ENCODE results near the gene SLC16A12. TPM values are rescaled to one million over a fixed set of nuclear protein-coding genes. Genes with fewer than 3 reads are reported as not detected.

The SLC16A12 gene
- total and polyA plus RNA-seq, 2 of the 8 experiments (the other 6 are each of a cell fraction or from before 2014, with no cell fraction given): 1.6 to 1.9 TPM

- no peak overlapping the region for H3K4me3 ChIP-seq (ENCODE audit: extremely low read depth in 1 of 4, insufficient read depth in 2 of 4, low read depth in 3 of 4, low read length in 4 of 4)
- no peak overlapping the region for H3K4ac ChIP-seq (replicated peaks; ENCODE audit: insufficient read length, low read depth, low read length)
- H2AFZ ChIP-seq (ENCODE audit: low read length): no peak overlapping the region
- H3K23me2 ChIP-seq (ENCODE audit: low read depth, low read length): no peaks in the 10 kb centered on the region
- no peak overlapping the region for H3K23ac ChIP-seq (ENCODE audit: insufficient read length)
- WGBS, 2 experiments (ENCODE audit: extremely low coverage in 1 of 2, insufficient coverage in 1 of 2, insufficient read length in 1 of 2, insufficient replicate concordance in 2 of 2, low coverage in 1 of 2, low lambda C conversion rate in 2 of 2, missing lambda C conversion rate in 1 of 2): 85% methylated on average over 4 of the region's 4 CpGs; no CpG with 5 or more reads in 1 of the 2 experiments
- H4K91ac ChIP-seq (replicated peaks; ENCODE audit: insufficient read length, low read length): no peak overlapping the region
- H3K4me2 ChIP-seq (ENCODE audit: insufficient read depth in 1 of 2, low read depth in 2 of 2, low read length in 2 of 2): no peak overlapping the region
- no peak overlapping the region for H3K18ac ChIP-seq (ENCODE audit: extremely low read depth, low read length)
- no peak for FAIRE-seq
- H3K36me3 ChIP-seq (ENCODE audit: control insufficient read depth in 2 of 4, insufficient read depth in 4 of 4, low read length in 3 of 4): no peaks in the 10 kb centered on the region
- CTCF ChIA-PET (ENCODE audit: partially characterized antibody): interaction anchor here (1.0 to 1.2 kb wide), 2 partner anchors 131 to 191 kb away, joined by 3 read pairs; no protein-coding TSS in a partner anchor
- H3K79me2 ChIP-seq (ENCODE audit: control insufficient read depth in 1 of 2, insufficient read depth in 2 of 2, low read length in 2 of 2): no peaks in the 10 kb centered on the region
- H2BK120ac ChIP-seq (replicated peaks; ENCODE audit: low read depth, low read length): no peak overlapping the region
- no peak overlapping the region for H3K56ac ChIP-seq (replicated peaks; ENCODE audit: insufficient read length, low read depth, low read length)
- no peak overlapping the region for H3K27ac ChIP-seq (ENCODE audit: low read depth, low read length)
- POLR2A ChIA-PET (ENCODE audit: partially characterized antibody): no interaction called here
- H3K14ac ChIP-seq (ENCODE audit: insufficient read length): no peak overlapping the region
- H3K9me3 ChIP-seq (ENCODE audit: insufficient read depth in 2 of 2, low read depth in 1 of 2, low read length in 1 of 2): no peaks in the 10 kb centered on the region
- no peaks in the 10 kb centered on the region for H4K20me1 ChIP-seq (replicated peaks in 1 of 2; ENCODE audit: control insufficient read depth in 1 of 2, insufficient read depth in 2 of 2, low read length in 2 of 2)
- H3K27me3 ChIP-seq (replicated peaks in 1 of 4; ENCODE audit: control insufficient read depth in 3 of 4, extremely low read depth in 1 of 4, insufficient read depth in 3 of 4, low read length in 3 of 4): no peaks in the 10 kb centered on the region
- H2BK12ac ChIP-seq (ENCODE audit: low read depth, low read length): no peak overlapping the region; the same call in 1 of the 2 replicates
- H4K5ac ChIP-seq (ENCODE audit: insufficient read length, low read depth, low read length): no peak overlapping the region
- no peaks in the 10 kb centered on the region for H3K4me1 ChIP-seq (replicated peaks in 1 of 4; ENCODE audit: control insufficient read depth in 3 of 4, insufficient read depth in 4 of 4, low read length in 3 of 4)
- no peak overlapping the region for H4K8ac ChIP-seq (ENCODE audit: extremely low read depth, insufficient read depth, low read length)
- no peak overlapping the region for H2BK20ac ChIP-seq (ENCODE audit: low read length)
- no peak overlapping the region for H2BK15ac ChIP-seq (ENCODE audit: low read length)
- 0 out of 7 replicates have a peak overlapping the region, but pooled peaks of 1 of the 4 experiments have one; percentile 3 for H3K9ac ChIP-seq (replicated peaks in 1 of 4; ENCODE audit: extremely low read depth in 1 of 4, low read depth in 3 of 4, low read length in 3 of 4)
- H3K79me1 ChIP-seq (ENCODE audit: low read depth, low read length): no peaks in the 10 kb centered on the region
- DNase-seq (ENCODE audit: low read depth in 1 of 2, low spot score in 2 of 2): no peak
- no peak overlapping the region for H2AK5ac ChIP-seq (ENCODE audit: low read depth, low read length)
- no peak overlapping the region for H2BK5ac ChIP-seq (ENCODE audit: low read depth, low read length)
- TF ChIP-seq CREB1 (IDR thresholded peaks at IDR 0.05) (no peak), SUZ12 (IDR thresholded peaks at IDR 0.05; ENCODE audit: low read length) (no peak), GABPA (IDR thresholded peaks at IDR 0.05; ENCODE audit: borderline replicate concordance, insufficient read depth, low read length) (no peak)
Observed at GRCh38 chr10:89552213-89552612, 16.8 kb upstream of the SLC16A12 start.

All from H1 (cell line).